ENCODE data around the gene FLVCR1. TPM values are rescaled to one million over a fixed set of nuclear protein-coding genes. Genes with fewer than 3 reads are reported as not detected.
A peak's percentile ranks its signal among the peaks of the same experiment; 100 is the strongest.
"Not testable (repeated sequence)": the region's sequence is repeated elsewhere in the genome, so short reads cannot be mapped to it uniquely, and the experiment has no call there.

FLVCR1 gene
- total RNA-seq, 1 experiment from 2014 or later = 32.8 TPM

- Histone ChIP-seq H3K79me2 (ENCODE audit: low read length) (no peaks in the 10 kb centered on the region), H3K36me3 (ENCODE audit: insufficient read depth, low read length) (peaks cover 25% of the 10 kb centered on the region), H3K27me3 (ENCODE audit: low read length) (no peaks in the 10 kb centered on the region), H3K9ac (ENCODE audit: low read length) (no peak overlapping the region), H3K9me3 (ENCODE audit: low read length) (no peaks in the 10 kb centered on the region), H3K4me3 (ENCODE audit: low read length) (no peak overlapping the region), H3K4me2 (ENCODE audit: low read depth, low read length, poor library complexity, severe bottlenecking) (no peak overlapping the region), H4K20me1 (ENCODE audit: insufficient read depth, low read depth, low read length) (no peaks in the 10 kb centered on the region), H3K27ac (ENCODE audit: low read length) (no peak overlapping the region), H3K9me2 (replicated peaks; ENCODE audit: insufficient read depth, low read length) (no peaks in the 10 kb centered on the region), H3K4me1 (ENCODE audit: low read length) (no peaks in the 10 kb centered on the region), H2AFZ (ENCODE audit: low read length) (no peak overlapping the region)
- peak; percentile 20 for DNase-seq
These were observed 44.0 kb downstream of the FLVCR1 start for GRCh38 chr1:212902054-212902453.

- Histone ChIP-seq H4K20me1 (ENCODE audit: insufficient read depth, low read depth, low read length) (no peaks in the 10 kb centered on the region), H3K27me3 (ENCODE audit: low read length) (no peaks in the 10 kb centered on the region), H3K9ac (ENCODE audit: low read length) (no peak overlapping the region), H3K9me3 (ENCODE audit: low read length) (no peaks in the 10 kb centered on the region), H2AFZ (ENCODE audit: low read length) (no peak overlapping the region), H3K4me3 (ENCODE audit: low read length) (no peak overlapping the region), H3K79me2 (ENCODE audit: low read length) (no peaks in the 10 kb centered on the region), H3K36me3 (ENCODE audit: insufficient read depth, low read length) (peaks cover 17% of the 10 kb centered on the region), H3K4me1 (ENCODE audit: low read length) (no peaks in the 10 kb centered on the region), H3K4me2 (ENCODE audit: low read depth, low read length, poor library complexity, severe bottlenecking) (no peak overlapping the region), H3K27ac (ENCODE audit: low read length) (no peak overlapping the region), H3K9me2 (replicated peaks; ENCODE audit: insufficient read depth, low read length) (no peaks in the 10 kb centered on the region)
- DNase-seq = peak; percentile 16
These were observed 45.6 kb downstream of the FLVCR1 start for GRCh38 chr1:212903664-212904063.

GRCh38 chr1:212908071-212908470 lies 50.0 kb downstream of the FLVCR1 start:
- not testable (repeated sequence) for H3K4me1 ChIP-seq (ENCODE audit: low read length); H3K9ac ChIP-seq (ENCODE audit: low read length); H3K36me3 ChIP-seq (ENCODE audit: insufficient read depth, low read length); H3K27ac ChIP-seq (ENCODE audit: low read length); H3K9me2 ChIP-seq (replicated peaks; ENCODE audit: insufficient read depth, low read length); DNase-seq; H3K4me3 ChIP-seq (ENCODE audit: low read length); H3K4me2 ChIP-seq (ENCODE audit: low read depth, low read length, poor library complexity, severe bottlenecking); H3K79me2 ChIP-seq (ENCODE audit: low read length); H2AFZ ChIP-seq (ENCODE audit: low read length); H4K20me1 ChIP-seq (ENCODE audit: insufficient read depth, low read depth, low read length); H3K27me3 ChIP-seq (ENCODE audit: low read length); H3K9me3 ChIP-seq (ENCODE audit: low read length)

GRCh38 chr1:212908971-212909370 lies 50.9 kb downstream of the FLVCR1 start:
- DNase-seq = no peak
- Histone ChIP-seq H3K36me3 (ENCODE audit: insufficient read depth, low read length) (no peaks in the 10 kb centered on the region), H3K27ac (ENCODE audit: low read length) (no peak overlapping the region), H3K9me2 (replicated peaks; ENCODE audit: insufficient read depth, low read length) (no peaks in the 10 kb centered on the region), H3K79me2 (ENCODE audit: low read length) (no peaks in the 10 kb centered on the region), H4K20me1 (ENCODE audit: insufficient read depth, low read depth, low read length) (no peaks in the 10 kb centered on the region), H3K9ac (ENCODE audit: low read length) (no peak overlapping the region), H2AFZ (ENCODE audit: low read length) (no peak overlapping the region), H3K4me2 (ENCODE audit: low read depth, low read length, poor library complexity, severe bottlenecking) (no peak overlapping the region), H3K4me1 (ENCODE audit: low read length) (no peaks in the 10 kb centered on the region), H3K4me3 (ENCODE audit: low read length) (no peak overlapping the region), H3K27me3 (ENCODE audit: low read length) (no peaks in the 10 kb centered on the region), H3K9me3 (ENCODE audit: low read length) (no peaks in the 10 kb centered on the region)

- H3K79me2 ChIP-seq (ENCODE audit: low read length) = no peaks in the 10 kb centered on the region
- H3K4me3 ChIP-seq (ENCODE audit: low read length) = no peak overlapping the region
- peaks cover 1% of the 10 kb centered on the region for H3K4me1 ChIP-seq (ENCODE audit: low read length)
- no peak for DNase-seq
- H2AFZ ChIP-seq (ENCODE audit: low read length) = no peak overlapping the region
- H3K27ac ChIP-seq (ENCODE audit: low read length) = no peak overlapping the region
- H3K9ac ChIP-seq (ENCODE audit: low read length) = no peak overlapping the region
- no peak overlapping the region for H3K4me2 ChIP-seq (ENCODE audit: low read depth, low read length, poor library complexity, severe bottlenecking)
- no peaks in the 10 kb centered on the region for H3K9me3 ChIP-seq (ENCODE audit: low read length)
- H3K36me3 ChIP-seq (ENCODE audit: insufficient read depth, low read length) = no peaks in the 10 kb centered on the region
- H3K9me2 ChIP-seq (replicated peaks; ENCODE audit: insufficient read depth, low read length) = no peaks in the 10 kb centered on the region
- no peaks in the 10 kb centered on the region for H4K20me1 ChIP-seq (ENCODE audit: insufficient read depth, low read depth, low read length)
- H3K27me3 ChIP-seq (ENCODE audit: low read length) = no peaks in the 10 kb centered on the region
These were observed 51.6 kb downstream of the FLVCR1 start for GRCh38 chr1:212909652-212910063.

GRCh38 chr1:212910213-212910612 lies 52.1 kb downstream of the FLVCR1 start:
- not testable (repeated sequence) for H3K4me1 ChIP-seq (ENCODE audit: low read length); H3K4me3 ChIP-seq (ENCODE audit: low read length); H3K9me3 ChIP-seq (ENCODE audit: low read length); H3K9ac ChIP-seq (ENCODE audit: low read length); DNase-seq; H2AFZ ChIP-seq (ENCODE audit: low read length); H3K27me3 ChIP-seq (ENCODE audit: low read length); H3K4me2 ChIP-seq (ENCODE audit: low read depth, low read length, poor library complexity, severe bottlenecking); H3K36me3 ChIP-seq (ENCODE audit: insufficient read depth, low read length); H3K9me2 ChIP-seq (replicated peaks; ENCODE audit: insufficient read depth, low read length); H3K79me2 ChIP-seq (ENCODE audit: low read length); H3K27ac ChIP-seq (ENCODE audit: low read length); H4K20me1 ChIP-seq (ENCODE audit: insufficient read depth, low read depth, low read length)

- H3K9me3 ChIP-seq (ENCODE audit: low read length); H3K79me2 ChIP-seq (ENCODE audit: low read length); DNase-seq; H3K9ac ChIP-seq (ENCODE audit: low read length); H3K4me1 ChIP-seq (ENCODE audit: low read length); H3K27me3 ChIP-seq (ENCODE audit: low read length); H3K9me2 ChIP-seq (replicated peaks; ENCODE audit: insufficient read depth, low read length); H3K4me2 ChIP-seq (ENCODE audit: low read depth, low read length, poor library complexity, severe bottlenecking); H2AFZ ChIP-seq (ENCODE audit: low read length); H3K36me3 ChIP-seq (ENCODE audit: insufficient read depth, low read length); H4K20me1 ChIP-seq (ENCODE audit: insufficient read depth, low read depth, low read length); H3K4me3 ChIP-seq (ENCODE audit: low read length); H3K27ac ChIP-seq (ENCODE audit: low read length): not testable (repeated sequence)
These were observed 55.6 kb downstream of the FLVCR1 start for GRCh38 chr1:212913638-212914037.

GRCh38 chr1:212914110-212914509 lies 56.0 kb downstream of the FLVCR1 start:
- not testable (repeated sequence) for DNase-seq; H3K36me3 ChIP-seq (ENCODE audit: insufficient read depth, low read length); H3K4me1 ChIP-seq (ENCODE audit: low read length); H3K27ac ChIP-seq (ENCODE audit: low read length); H2AFZ ChIP-seq (ENCODE audit: low read length); H3K9me3 ChIP-seq (ENCODE audit: low read length); H3K9me2 ChIP-seq (replicated peaks; ENCODE audit: insufficient read depth, low read length); H3K9ac ChIP-seq (ENCODE audit: low read length); H3K79me2 ChIP-seq (ENCODE audit: low read length); H4K20me1 ChIP-seq (ENCODE audit: insufficient read depth, low read depth, low read length); H3K27me3 ChIP-seq (ENCODE audit: low read length); H3K4me3 ChIP-seq (ENCODE audit: low read length); H3K4me2 ChIP-seq (ENCODE audit: low read depth, low read length, poor library complexity, severe bottlenecking)

- Histone ChIP-seq H3K27ac (ENCODE audit: low read length) (no peak overlapping the region), H3K9me2 (replicated peaks; ENCODE audit: insufficient read depth, low read length) (no peaks in the 10 kb centered on the region), H3K9ac (ENCODE audit: low read length) (no peak overlapping the region), H3K4me3 (ENCODE audit: low read length) (no peak overlapping the region), H3K9me3 (ENCODE audit: low read length) (no peaks in the 10 kb centered on the region), H4K20me1 (ENCODE audit: insufficient read depth, low read depth, low read length) (no peaks in the 10 kb centered on the region), H3K79me2 (ENCODE audit: low read length) (no peaks in the 10 kb centered on the region), H2AFZ (ENCODE audit: low read length) (no peak overlapping the region), H3K36me3 (ENCODE audit: insufficient read depth, low read length) (no peaks in the 10 kb centered on the region), H3K4me1 (ENCODE audit: low read length) (peaks cover 7% of the 10 kb centered on the region), H3K4me2 (ENCODE audit: low read depth, low read length, poor library complexity, severe bottlenecking) (no peak overlapping the region), H3K27me3 (ENCODE audit: low read length) (no peaks in the 10 kb centered on the region)
- no peak for DNase-seq
These were observed 56.7 kb downstream of the FLVCR1 start for GRCh38 chr1:212914789-212915188.
